Endothelial cell of umbilical vein (primary cell): ENCODE results near the gene EMP2.

ENCODE experiments used
- MYC ChIP-seq: IDR thresholded peaks from one replicate; pipeline ENCODE4 v1.6.1; 2011; ENCODE audit warnings: mild to moderate bottlenecking, low read depth, low read length
- POLR2AphosphoS5 ChIP-seq: IDR thresholded peaks from 2 replicates; pipeline ENCODE4 v1.6.1; 2012; ENCODE audit warnings: low read depth, mild to moderate bottlenecking, control low read depth, low read length, moderate library complexity; ENCODE audit not compliant: insufficient read depth

- no peak for TF ChIP-seq POLR2AphosphoS5
- TF ChIP-seq MYC = no peak
These were observed 4.8 kb downstream of the EMP2 start for GRCh38 chr16:10575506-10576130.
